Stimulated activated CD8-positive, alpha-beta memory T cell treated with anti-CD3 and anti-CD28 coated beads, Interleukin-7, amount 100 ng/mL, for 48 hours (primary cell): ENCODE results near the gene RAB13.

Experiments
- DNase-seq, 2 donors: peaks; one replicate each; pipeline ENCODE4 v3.0.0-alpha.2; 2020; ENCODE audit warnings: low read depth in 1 of 2; ENCODE audit errors: extremely low read depth in 1 of 2

The RAB13 gene

GRCh38 chr1:153978274-153978909, 7.7 kb downstream of the RAB13 start:
- DNase-seq: no peak

- DNase-seq: peak; percentile 64 to 81
Measured at GRCh38 chr1:153977250-153978240, 8.6 kb downstream of the RAB13 start, which contains the start of gene JTB. Gene JTB, minus strand, starts transcription at chr1:153977674. Its CDS starts 422 bp downstream, at chr1:153977252.

- DNase-seq: no peak
Measured at GRCh38 chr1:153976819-153977249, 9.3 kb downstream of the RAB13 start.

GRCh38 chr1:153973525-153973924, 12.6 kb downstream of the RAB13 start:
- no peak for DNase-seq

- DNase-seq: no peak
Measured at GRCh38 chr1:153973071-153973470, 13.1 kb downstream of the RAB13 start.

GRCh38 chr1:153970346-153970745, 15.8 kb downstream of the RAB13 start:
- no peak for DNase-seq

- no peak for DNase-seq
Measured at GRCh38 chr1:153968972-153969371, 17.2 kb downstream of the RAB13 start.

- no peak for DNase-seq
Measured at GRCh38 chr1:153968408-153968807, 17.7 kb downstream of the RAB13 start.

GRCh38 chr1:153968000-153968363, 18.2 kb downstream of the RAB13 start:
- no peak for DNase-seq

GRCh38 chr1:153967107-153967999, 18.8 kb downstream of the RAB13 start, which contains the start of gene CREB3L4:
Gene CREB3L4, plus strand, starts transcription at chr1:153967902. Its CDS starts 624 bp downstream, at chr1:153968526.
- DNase-seq: peak; percentile 69 to 77

- DNase-seq: no peak
Measured at GRCh38 chr1:153963850-153964331, 22.2 kb downstream of the RAB13 start.

GRCh38 chr1:153963030-153963849, 22.9 kb downstream of the RAB13 start, which contains the start of gene SLC39A1:
Gene SLC39A1, minus strand, starts transcription at chr1:153963537. Its CDS starts 822 bp downstream, at chr1:153962715.
- peak; percentile 90 to 95 for DNase-seq

GRCh38 chr1:153962088-153963029, 23.8 kb downstream of the RAB13 start:
- no peak for DNase-seq

GRCh38 chr1:153961421-153961820, 24.7 kb downstream of the RAB13 start:
- DNase-seq: no peak

- DNase-seq: no peak
Measured at GRCh38 chr1:153960206-153960605, 25.9 kb downstream of the RAB13 start.

- DNase-seq: no peak
Measured at GRCh38 chr1:153959454-153959853, 26.7 kb downstream of the RAB13 start.

GRCh38 chr1:153958961-153959260, 27.2 kb downstream of the RAB13 start:
- DNase-seq: no peak

- peak; percentile 90 to 99 for DNase-seq
Measured at GRCh38 chr1:153958111-153958960, 27.8 kb downstream of the RAB13 start, which contains the start of gene CRTC2. Gene CRTC2, minus strand, starts transcription at chr1:153958612. Its CDS starts 115 bp downstream, at chr1:153958497.
